A549 (cell line): Measurements from ENCODE around the gene SEC14L6.

Source experiments
- BCL3 ChIP-seq: fragments of >200 bp; sonication (Bioruptor Twin); formaldehyde crosslinking; IDR thresholded peaks from 3 replicates; pipeline ENCODE4 v1.6.1; 2016
- BHLHE40 ChIP-seq: IDR thresholded peaks from 2 replicates; pipeline ENCODE4 v1.6.1; 2012; ENCODE audit warnings: low read depth, low read length, inconsistent platforms
- CTCF ChIP-seq: fragments of >200 bp; sonication (Bioruptor Twin); formaldehyde crosslinking; IDR thresholded peaks from 3 replicates; pipeline ENCODE4 v1.5.1; 2016
- E2F6 ChIP-seq: IDR thresholded peaks from 2 replicates; pipeline ENCODE4 v1.6.1; 2012; ENCODE audit warnings: low read depth, borderline replicate concordance
- FOSL2 ChIP-seq, 2 experiments: fragments of 450-650 bp in 1 of 2; fragments of >200 bp in 1 of 2; sonication (Bioruptor Twin) in 1 of 2; formaldehyde crosslinking; IDR thresholded peaks; 2 replicates each; pipeline versions ENCODE4 v1.5.0 to v1.6.1; 2016 to 2020; ENCODE audit warnings: mild to moderate bottlenecking in 1 of 2, moderate library complexity in 1 of 2
- JUNB ChIP-seq: fragments of >200 bp; sonication (Bioruptor Twin); formaldehyde crosslinking; IDR thresholded peaks from 2 replicates; pipeline ENCODE4 v1.6.1; 2016
- MAX ChIP-seq: IDR thresholded peaks from 2 replicates; pipeline ENCODE4 v1.6.1; 2012
- RAD21 ChIP-seq, 2 experiments: fragments of >200 bp in 1 of 2; sonication (Bioruptor Twin) in 1 of 2; formaldehyde crosslinking in 1 of 2; IDR thresholded peaks in 1 of 2; conservative IDR thresholded peaks in 1 of 2; 2 replicates in 1 of 2; 3 replicates in 1 of 2; pipeline ENCODE4 v1.6.1; 2012 to 2018; ENCODE audit warnings: inconsistent platforms in 1 of 2
- REST ChIP-seq: fragments of 200-600 bp; sonication (generic); IDR thresholded peaks from 2 replicates; pipeline ENCODE4 v1.6.1; 2016; ENCODE audit warnings: antibody characterized with exemption, mild to moderate bottlenecking, moderate library complexity
- SMC3 ChIP-seq: fragments of >200 bp; sonication (Bioruptor Twin); formaldehyde crosslinking; IDR thresholded peaks from 3 replicates; pipeline ENCODE4 v1.6.1; 2018; ENCODE audit warnings: inconsistent platforms

- no peak for TF ChIP-seq SMC3
- TF ChIP-seq CTCF = no peak
- TF ChIP-seq REST = no peak
- no peak for TF ChIP-seq E2F6
- TF ChIP-seq BCL3 = no peak
- TF ChIP-seq BHLHE40 = no peak
- no peak for TF ChIP-seq MAX
- no peak for TF ChIP-seq FOSL2 (IDR thresholded peaks at IDR 0.05)
- no peak for TF ChIP-seq FOSL2 (CRISPR knock-in tag; IDR thresholded peaks at IDR 0.05)
- TF ChIP-seq JUNB = no peak
- no peak for TF ChIP-seq RAD21 (conservative IDR thresholded peaks at IDR 0.05 in 1 of 2, IDR thresholded peaks at IDR 0.05 in 1 of 2)
Measured at GRCh38 chr22:30521368-30522156, 25.0 kb downstream of the SEC14L6 start.
